Measurements from ENCODE around the gene HNRNPA3. TPM values are rescaled to one million over a fixed set of nuclear protein-coding genes. Genes with fewer than 3 reads are reported as not detected.

HNRNPA3 gene
- total RNA-seq, 3 donors from 2014 or later (not counting 1 experiment from before 2014, with no cell fraction given), result 223 to 298 (median 289) TPM

GRCh38 chr2:177250461-177250860 lies 37.9 kb downstream of the HNRNPA3 start:
- Mint-ChIP-seq H3K27me3 (ENCODE audit: low read depth in 2 of 2) (no peaks in the 10 kb centered on the region), H3K36me3 (no peaks in the 10 kb centered on the region), H3K4me1 (peaks cover 79 to 86% of the 10 kb centered on the region in 2 donors), H3K9me3 (peaks cover 0 to 2% of the 10 kb centered on the region in 2 donors), H3K27ac (peak overlapping the region; percentile 99 to 100), H3K4me3 (peak overlapping the region; percentile 85)
- DNase-seq (no peak), ATAC-seq (no peak)
- H3K27me3 ChIP-seq (ENCODE audit: control insufficient read depth, insufficient read depth, low read length), result no peaks in the 10 kb centered on the region
- no peaks in the 10 kb centered on the region for H3K9me3 ChIP-seq (ENCODE audit: control insufficient read depth, insufficient read depth, low read length)
- intact Hi-C loops (cut with micrococcal nuclease), result no loop called here
- 93% methylated on average over 5 of the region's 5 CpGs for WGBS (ENCODE audit: insufficient coverage)
- peak overlapping the region; percentile 94 for H3K27ac ChIP-seq (ENCODE audit: low read length)
- peaks cover 3% of the 10 kb centered on the region for H3K36me3 ChIP-seq (ENCODE audit: control insufficient read depth, insufficient read depth, low read length)
- TF ChIP-seq CTCF (IDR thresholded peaks at IDR 0.05), result no peak
- H3K4me3 ChIP-seq (ENCODE audit: low read length), result no peak overlapping the region
- peaks cover 61% of the 10 kb centered on the region for H3K4me1 ChIP-seq (ENCODE audit: control insufficient read depth, insufficient read depth, low read length)

GRCh38 chr2:177251165-177251542 lies 38.6 kb downstream of the HNRNPA3 start:
- no peak for ATAC-seq
- 100% methylated on average over 2 of the region's 3 CpGs for WGBS (ENCODE audit: insufficient coverage)

GRCh38 chr2:177252808-177253531 lies 40.4 kb downstream of the HNRNPA3 start:
- H3K27me3 ChIP-seq (ENCODE audit: control insufficient read depth, insufficient read depth, low read length), result no peaks in the 10 kb centered on the region
- peak overlapping the region; percentile 94 for H3K27ac ChIP-seq (ENCODE audit: low read length)
- peaks cover 3% of the 10 kb centered on the region for H3K36me3 ChIP-seq (ENCODE audit: control insufficient read depth, insufficient read depth, low read length)
- Mint-ChIP-seq H3K27me3 (ENCODE audit: low read depth in 2 of 2) (no peaks in the 10 kb centered on the region), H3K27ac (peak overlapping the region; percentile 99 to 100), H3K36me3 (no peaks in the 10 kb centered on the region), H3K4me3 (peak overlapping the region; percentile 85), H3K4me1 (peaks cover 80 to 88% of the 10 kb centered on the region in 2 donors), H3K9me3 (peaks cover 0 to 2% of the 10 kb centered on the region in 2 donors)
- H3K4me1 ChIP-seq (ENCODE audit: control insufficient read depth, insufficient read depth, low read length), result peaks cover 63% of the 10 kb centered on the region
- TF ChIP-seq CTCF (IDR thresholded peaks at IDR 0.05), result no peak
- intact Hi-C loops (cut with micrococcal nuclease), result loop anchor here (1.0 kb wide), 3 partner anchors 10 to 41 kb away; partner anchors contain the start of gene HNRNPA3
- no peaks in the 10 kb centered on the region for H3K9me3 ChIP-seq (ENCODE audit: control insufficient read depth, insufficient read depth, low read length)
- no peak for ATAC-seq
- WGBS (ENCODE audit: insufficient coverage), result 91% methylated on average over 5 of the region's 5 CpGs
- DNase-seq, result no peak
- no peak overlapping the region for H3K4me3 ChIP-seq (ENCODE audit: low read length)

More at GRCh38 chr2:177251165-177251542, 38.6 kb downstream of the HNRNPA3 start:
- no peak for DNase-seq
- Mint-ChIP-seq H3K9me3 (peaks cover 0 to 2% of the 10 kb centered on the region in 2 donors), H3K4me1 (peaks cover 77 to 84% of the 10 kb centered on the region in 2 donors), H3K27ac (peak overlapping the region; percentile 99 to 100), H3K27me3 (ENCODE audit: low read depth in 2 of 2) (no peaks in the 10 kb centered on the region), H3K4me3 (peak overlapping the region; percentile 85), H3K36me3 (no peaks in the 10 kb centered on the region)
- Histone ChIP-seq H3K27ac (ENCODE audit: low read length) (peak overlapping the region; percentile 94), H3K9me3 (ENCODE audit: control insufficient read depth, insufficient read depth, low read length) (no peaks in the 10 kb centered on the region), H3K27me3 (ENCODE audit: control insufficient read depth, insufficient read depth, low read length) (no peaks in the 10 kb centered on the region), H3K4me1 (ENCODE audit: control insufficient read depth, insufficient read depth, low read length) (peaks cover 59% of the 10 kb centered on the region), H3K4me3 (ENCODE audit: low read length) (no peak overlapping the region), H3K36me3 (ENCODE audit: control insufficient read depth, insufficient read depth, low read length) (peaks cover 3% of the 10 kb centered on the region)
- intact Hi-C loops (cut with micrococcal nuclease), result no loop called here
- TF ChIP-seq CTCF (IDR thresholded peaks at IDR 0.05), result no peak

Measured in natural killer cell (primary cell).